ENCODE measurements around the gene RBM18. TPM values are rescaled to one million over a fixed set of nuclear protein-coding genes. Genes with fewer than 3 reads are reported as not detected.

Gene RBM18
- total RNA-seq, 6 experiments from 2014 or later: 25.6 to 30.5 (median 27.6) TPM

- H3K27ac Mint-ChIP-seq: no peak overlapping the region
- no peak overlapping the region for H3K4me3 Mint-ChIP-seq
- peaks cover 82% of the 10 kb centered on the region for H3K27me3 Mint-ChIP-seq (ENCODE audit: insufficient read depth)
- H3K36me3 Mint-ChIP-seq (ENCODE audit: low read depth): no peaks in the 10 kb centered on the region
- H3K9me3 Mint-ChIP-seq: no peaks in the 10 kb centered on the region
- no peak for TF ChIP-seq CTCF (IDR thresholded peaks at IDR 0.05)
- DNase-seq: no peak
- H3K4me1 Mint-ChIP-seq (ENCODE audit: low read depth): peaks cover 26% of the 10 kb centered on the region
Observed at GRCh38 chr9:122218935-122219855, 45.4 kb downstream of the RBM18 start.

- Mint-ChIP-seq H3K27me3 (ENCODE audit: insufficient read depth) (peaks cover 80% of the 10 kb centered on the region), H3K9me3 (no peaks in the 10 kb centered on the region), H3K4me1 (ENCODE audit: low read depth) (peaks cover 26% of the 10 kb centered on the region), H3K27ac (no peak overlapping the region), H3K4me3 (no peak overlapping the region), H3K36me3 (ENCODE audit: low read depth) (no peaks in the 10 kb centered on the region)
- no peak for TF ChIP-seq CTCF (IDR thresholded peaks at IDR 0.05)
- DNase-seq: no peak
Observed at GRCh38 chr9:122218071-122218934, 46.3 kb downstream of the RBM18 start.

DNA sequence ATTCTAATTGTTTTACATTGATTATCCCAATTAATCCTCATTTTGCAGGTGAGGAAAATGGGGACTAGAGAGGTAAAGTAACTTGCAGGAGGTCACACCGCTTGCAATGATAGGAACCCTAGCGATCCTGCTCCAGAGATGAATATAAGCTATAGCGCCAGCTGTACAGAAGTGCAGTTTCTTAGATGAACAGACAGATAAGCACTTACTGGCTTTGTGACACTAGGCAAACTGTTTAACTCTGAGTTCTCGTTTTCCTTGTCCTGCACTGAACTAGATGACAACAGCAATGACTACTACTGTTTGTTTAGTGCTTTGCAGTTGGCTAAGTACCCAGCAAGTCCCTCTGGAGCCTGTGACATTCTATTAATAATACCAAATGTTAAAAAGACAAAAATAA lies 47.0 kb downstream of the RBM18 start:
- TF ChIP-seq CTCF (IDR thresholded peaks at IDR 0.05): no peak
- H3K4me1 Mint-ChIP-seq (ENCODE audit: low read depth): peaks cover 26% of the 10 kb centered on the region
- no peaks in the 10 kb centered on the region for H3K9me3 Mint-ChIP-seq
- no peaks in the 10 kb centered on the region for H3K36me3 Mint-ChIP-seq (ENCODE audit: low read depth)
- no peak overlapping the region for H3K4me3 Mint-ChIP-seq
- DNase-seq: no peak
- no peak overlapping the region for H3K27ac Mint-ChIP-seq
- H3K27me3 Mint-ChIP-seq (ENCODE audit: insufficient read depth): peaks cover 83% of the 10 kb centered on the region

- no peak for DNase-seq
- peaks cover 26% of the 10 kb centered on the region for H3K4me1 Mint-ChIP-seq (ENCODE audit: low read depth)
- H3K27me3 Mint-ChIP-seq (ENCODE audit: insufficient read depth): peaks cover 84% of the 10 kb centered on the region
- H3K27ac Mint-ChIP-seq: no peak overlapping the region
- H3K9me3 Mint-ChIP-seq: no peaks in the 10 kb centered on the region
- TF ChIP-seq CTCF (IDR thresholded peaks at IDR 0.05): no peak
- no peaks in the 10 kb centered on the region for H3K36me3 Mint-ChIP-seq (ENCODE audit: low read depth)
- no peak overlapping the region for H3K4me3 Mint-ChIP-seq
Observed at GRCh38 chr9:122216798-122217418, 47.7 kb downstream of the RBM18 start.

- Mint-ChIP-seq H3K27ac (no peak overlapping the region), H3K27me3 (ENCODE audit: insufficient read depth) (peaks cover 84% of the 10 kb centered on the region), H3K36me3 (ENCODE audit: low read depth) (no peaks in the 10 kb centered on the region), H3K4me1 (ENCODE audit: low read depth) (peaks cover 26% of the 10 kb centered on the region), H3K9me3 (no peaks in the 10 kb centered on the region), H3K4me3 (no peak overlapping the region)
- TF ChIP-seq CTCF (IDR thresholded peaks at IDR 0.05): no peak
- no peak for DNase-seq
Observed at GRCh38 chr9:122216138-122216797, 48.4 kb downstream of the RBM18 start.

Data from HFFc6 (cell line).